Middle frontal gyrus (tissue), 1 donor: Measurements from ENCODE around the gene P2RX2.

Source experiments
- DNase-seq: peaks from one replicate; pipeline ENCODE4 v3.0.0-alpha.2; 2015; ENCODE audit warnings: low spot score; ENCODE audit errors: extremely low spot score

The P2RX2 gene

DNA sequence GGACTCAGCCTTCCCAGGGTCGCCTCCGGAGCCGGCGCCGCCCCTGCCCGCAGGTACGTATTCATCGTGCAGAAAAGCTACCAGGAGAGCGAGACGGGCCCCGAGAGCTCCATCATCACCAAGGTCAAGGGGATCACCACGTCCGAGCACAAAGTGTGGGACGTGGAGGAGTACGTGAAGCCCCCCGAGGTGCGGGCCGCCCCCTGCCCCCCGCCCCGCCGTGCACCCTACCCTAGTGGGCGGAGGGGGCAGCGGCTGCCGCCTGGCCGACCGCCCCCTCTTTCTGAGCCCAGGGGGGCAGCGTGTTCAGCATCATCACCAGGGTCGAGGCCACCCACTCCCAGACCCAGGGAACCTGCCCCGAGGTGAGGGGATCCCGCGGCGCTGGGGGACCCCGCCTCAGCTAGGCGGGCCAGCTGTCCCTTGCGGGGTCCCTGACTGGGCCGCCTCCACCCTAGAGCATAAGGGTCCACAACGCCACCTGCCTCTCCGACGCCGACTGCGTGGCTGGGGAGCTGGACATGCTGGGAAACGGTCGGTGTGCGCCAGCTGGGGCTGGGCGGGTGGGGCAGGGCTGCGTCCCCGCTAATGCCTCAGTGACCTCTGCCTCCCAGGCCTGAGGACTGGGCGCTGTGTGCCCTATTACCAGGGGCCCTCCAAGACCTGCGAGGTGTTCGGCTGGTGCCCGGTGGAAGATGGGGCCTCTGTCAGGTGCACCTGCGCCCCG lies 973 bp downstream of the P2RX2 start:
- DNase-seq, result no peak

DNA sequence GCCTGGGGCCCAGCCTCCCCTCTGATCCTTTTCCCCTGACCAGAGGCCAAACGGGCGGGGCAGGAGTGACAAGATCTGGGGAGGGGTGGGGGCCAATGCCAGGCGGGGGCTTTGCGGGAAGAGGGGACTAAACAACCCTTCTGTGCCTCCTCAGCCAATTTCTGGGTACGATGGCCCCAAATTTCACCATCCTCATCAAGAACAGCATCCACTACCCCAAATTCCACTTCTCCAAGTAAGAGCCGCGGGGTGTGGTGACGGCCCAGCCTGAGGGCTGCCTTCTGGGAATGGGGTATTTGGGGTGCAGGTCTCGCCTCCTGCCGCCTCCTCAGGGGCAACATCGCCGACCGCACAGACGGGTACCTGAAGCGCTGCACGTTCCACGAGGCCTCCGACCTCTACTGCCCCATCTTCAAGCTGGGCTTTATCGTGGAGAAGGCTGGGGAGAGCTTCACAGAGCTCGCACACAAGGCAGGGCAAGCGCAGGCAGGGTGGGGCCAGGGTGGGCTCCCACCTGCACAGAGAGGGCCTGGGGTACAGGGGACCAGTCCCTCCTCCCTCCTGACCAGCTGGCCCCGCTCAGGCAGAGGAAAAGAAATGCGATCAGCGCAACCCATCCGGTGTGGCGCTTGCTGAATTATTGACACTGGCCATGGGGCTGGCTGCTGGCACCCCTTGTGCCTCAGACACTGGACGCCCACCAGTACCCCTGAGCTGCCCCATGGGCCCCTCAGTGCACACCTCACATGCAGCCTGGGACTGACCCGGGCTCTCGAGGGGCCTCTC lies 1.7 kb downstream of the P2RX2 start:
- no peak for DNase-seq

DNA sequence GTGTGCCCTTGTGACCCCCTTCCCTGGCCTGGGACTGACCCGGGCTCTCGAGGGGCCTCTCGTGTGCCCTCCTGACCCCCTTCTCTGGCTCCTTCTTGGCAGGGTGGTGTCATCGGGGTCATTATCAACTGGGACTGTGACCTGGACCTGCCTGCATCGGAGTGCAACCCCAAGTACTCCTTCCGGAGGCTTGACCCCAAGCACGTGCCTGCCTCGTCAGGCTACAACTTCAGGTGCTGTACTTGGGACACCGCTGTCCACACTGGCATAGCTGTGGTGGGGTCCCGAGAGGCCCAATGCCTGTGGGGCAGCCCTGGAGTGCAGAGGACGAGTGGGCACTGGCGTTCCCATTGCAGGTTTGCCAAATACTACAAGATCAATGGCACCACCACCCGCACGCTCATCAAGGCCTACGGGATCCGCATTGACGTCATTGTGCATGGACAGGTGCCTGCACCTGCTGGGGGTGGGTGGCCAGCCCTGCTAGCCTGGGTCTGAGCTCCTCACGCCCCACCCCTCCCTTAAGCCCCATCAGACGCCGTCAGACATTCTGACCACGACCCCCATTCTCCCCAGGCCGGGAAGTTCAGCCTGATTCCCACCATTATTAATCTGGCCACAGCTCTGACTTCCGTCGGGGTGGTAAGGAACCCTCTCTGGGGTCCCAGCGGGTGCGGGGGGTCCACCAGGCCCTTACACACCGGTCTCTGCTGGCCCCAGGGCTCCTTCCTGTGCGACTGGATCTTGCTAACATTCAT lies 2.5 kb downstream of the P2RX2 start:
- no peak for DNase-seq

DNA sequence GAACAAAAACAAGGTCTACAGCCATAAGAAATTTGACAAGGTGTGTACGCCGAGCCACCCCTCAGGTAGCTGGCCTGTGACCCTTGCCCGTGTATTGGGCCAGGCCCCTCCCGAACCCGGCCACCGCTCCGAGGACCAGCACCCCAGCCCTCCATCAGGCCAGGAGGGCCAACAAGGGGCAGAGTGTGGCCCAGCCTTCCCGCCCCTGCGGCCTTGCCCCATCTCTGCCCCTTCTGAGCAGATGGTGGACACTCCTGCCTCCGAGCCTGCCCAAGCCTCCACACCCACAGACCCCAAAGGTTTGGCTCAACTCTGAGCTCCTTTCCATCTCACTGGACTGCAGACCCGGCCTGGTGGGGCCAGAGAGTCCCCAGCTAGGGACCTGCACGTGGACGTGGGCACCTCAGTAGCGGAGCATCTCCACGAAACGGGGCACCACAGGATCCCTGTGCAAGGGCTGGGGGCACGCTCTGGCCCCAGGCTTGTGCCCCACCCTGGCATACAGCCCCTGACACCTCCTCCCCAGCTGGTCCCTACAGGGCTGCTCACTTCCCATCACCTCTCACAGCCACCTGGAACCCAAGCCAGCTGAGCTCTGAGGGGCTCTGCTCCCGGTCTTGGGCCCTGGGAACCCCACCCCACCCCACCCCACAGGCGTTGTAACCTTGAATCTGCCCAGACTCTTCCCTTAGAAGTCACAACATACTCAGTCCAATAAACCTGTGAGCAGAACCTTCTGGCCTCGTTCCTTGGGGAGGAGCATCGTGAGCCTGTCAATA lies 3.3 kb downstream of the P2RX2 start:
- no peak for DNase-seq

DNA sequence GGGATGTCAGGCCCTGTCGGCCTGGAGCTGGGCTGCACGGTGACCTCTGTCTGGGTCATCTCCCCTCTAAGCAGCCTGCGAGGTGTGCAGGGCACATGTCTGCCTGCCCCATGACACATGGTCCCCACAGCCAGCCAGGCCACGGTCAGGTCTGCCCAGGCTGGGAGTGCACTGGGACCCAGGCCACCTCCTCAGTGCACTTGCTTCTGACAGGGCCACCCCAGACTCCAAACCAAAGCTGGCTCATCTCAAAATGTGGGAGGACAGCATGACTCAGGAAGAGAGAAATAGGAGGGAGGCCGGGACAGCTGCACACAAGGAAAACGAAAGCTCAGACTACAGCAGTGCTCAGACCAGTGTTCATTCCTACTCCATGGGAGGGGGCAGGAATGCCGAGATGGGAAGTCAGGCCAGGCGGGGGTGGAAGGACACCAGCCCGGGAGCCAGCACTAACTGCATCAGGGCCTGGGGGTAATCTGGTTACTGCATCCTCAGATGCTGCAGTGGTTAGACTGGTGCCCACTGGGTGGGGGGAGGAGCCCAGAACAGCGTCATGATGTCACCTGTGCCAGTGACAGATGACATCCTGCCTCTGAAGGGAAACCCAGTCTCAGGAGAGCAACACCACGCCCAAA lies 4.0 kb downstream of the P2RX2 start:
- DNase-seq, result peak; percentile 5

DNA sequence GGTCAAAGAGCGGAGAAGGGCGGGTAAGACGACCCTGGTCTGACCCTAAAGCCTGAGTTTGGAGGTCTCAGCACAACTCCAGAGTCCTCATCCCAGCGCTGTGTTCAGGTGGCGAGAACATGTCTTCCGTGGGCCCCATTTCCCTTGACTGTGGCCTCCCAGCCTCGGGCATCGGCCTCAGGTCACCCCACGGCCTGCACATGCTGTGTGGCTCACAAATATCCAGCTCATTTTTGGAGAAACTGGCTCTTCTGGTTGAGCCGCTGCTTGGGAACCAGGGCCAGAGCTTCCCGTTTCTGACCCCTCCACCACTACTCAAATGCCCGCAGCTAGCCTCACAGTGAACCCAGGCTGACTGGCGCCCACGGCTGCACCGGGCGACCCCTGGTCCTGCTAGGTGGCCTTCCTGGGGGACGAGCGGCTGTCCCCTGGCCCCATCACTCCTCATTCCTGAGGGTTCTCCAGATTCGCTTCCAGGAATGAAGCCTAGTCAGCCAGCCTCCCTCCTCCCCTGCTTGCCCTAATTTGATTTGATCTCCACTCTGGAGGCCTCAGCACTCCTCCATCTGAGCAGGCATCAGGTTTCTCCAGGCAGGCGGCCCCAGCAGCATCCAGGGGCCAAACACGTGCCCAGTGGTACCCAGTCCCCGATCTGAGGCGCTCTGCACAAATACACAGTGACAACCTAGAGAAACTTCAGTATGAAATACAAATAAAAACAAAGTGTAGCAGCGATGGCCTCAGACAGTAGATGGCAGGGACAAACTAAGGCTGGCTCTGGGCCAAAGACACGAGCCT lies 4.7 kb downstream of the P2RX2 start:
- no peak for DNase-seq

DNA sequence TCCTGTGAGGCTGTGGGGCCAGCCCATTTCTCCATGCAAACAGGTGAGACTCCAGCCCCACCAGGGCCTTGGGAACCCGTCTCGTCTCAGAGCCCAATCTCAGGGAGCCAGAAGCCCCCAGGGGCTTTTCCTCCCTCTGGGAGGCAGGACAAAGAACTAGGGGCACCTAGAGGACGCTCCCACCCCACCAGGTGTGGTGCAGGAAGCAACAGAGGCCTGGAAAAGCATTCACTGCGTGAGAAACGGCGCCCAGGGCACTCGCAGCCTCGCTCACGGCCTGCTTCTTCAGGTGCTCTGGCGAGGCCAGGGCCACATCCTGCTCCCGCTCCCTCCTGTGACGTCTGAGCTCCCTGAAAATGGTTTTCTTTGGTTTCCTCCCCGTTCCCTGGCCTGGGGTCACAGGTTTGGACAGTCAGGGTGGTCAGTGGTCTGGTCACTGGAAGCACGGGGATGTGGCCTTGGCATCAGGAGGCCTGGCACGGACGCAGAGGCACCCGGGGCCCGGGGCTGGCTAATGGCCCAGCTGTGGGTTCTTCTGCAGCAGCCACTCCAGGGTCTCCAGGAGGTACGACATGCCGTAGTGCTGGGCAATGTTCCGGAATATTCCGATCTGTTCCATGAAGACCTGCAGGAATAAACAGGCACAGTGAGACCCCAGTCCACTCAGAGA lies 5.7 kb downstream of the P2RX2 start:
- DNase-seq, result no peak

DNA sequence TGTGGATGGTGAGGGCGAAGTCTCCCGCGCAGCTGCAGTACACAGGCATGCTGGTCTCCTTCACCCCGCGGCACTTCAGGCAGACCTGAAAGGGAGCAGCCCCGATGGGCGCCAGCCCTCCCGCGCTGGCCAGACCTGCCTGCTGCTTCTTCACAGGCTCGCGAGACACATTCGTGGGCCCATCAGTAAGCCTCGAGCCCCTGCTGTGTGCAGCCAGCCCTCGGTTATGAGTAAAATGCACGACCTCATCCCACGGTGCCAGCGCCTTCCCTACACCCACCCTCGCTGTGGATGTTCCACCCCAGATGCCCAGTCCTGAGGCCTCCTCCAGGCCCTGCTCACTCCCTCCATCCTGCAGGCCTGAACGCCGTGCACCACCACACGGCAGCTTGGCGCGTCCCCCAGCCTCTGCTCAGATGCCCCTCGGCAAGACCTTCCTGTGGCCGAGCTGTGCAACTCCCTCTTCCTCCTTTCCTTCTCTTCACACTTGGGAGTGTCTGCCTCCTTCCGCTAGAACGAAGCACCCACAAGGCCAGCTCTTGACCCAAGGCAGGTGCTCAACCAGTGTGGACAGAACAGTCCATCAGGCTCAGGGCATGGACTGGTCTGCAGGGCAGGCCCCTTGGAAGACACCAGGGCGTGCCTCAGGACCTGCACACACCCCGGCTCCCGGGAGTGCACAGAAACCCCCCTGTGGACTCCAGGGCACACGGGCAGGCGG lies 6.5 kb downstream of the P2RX2 start:
- no peak for DNase-seq

DNA sequence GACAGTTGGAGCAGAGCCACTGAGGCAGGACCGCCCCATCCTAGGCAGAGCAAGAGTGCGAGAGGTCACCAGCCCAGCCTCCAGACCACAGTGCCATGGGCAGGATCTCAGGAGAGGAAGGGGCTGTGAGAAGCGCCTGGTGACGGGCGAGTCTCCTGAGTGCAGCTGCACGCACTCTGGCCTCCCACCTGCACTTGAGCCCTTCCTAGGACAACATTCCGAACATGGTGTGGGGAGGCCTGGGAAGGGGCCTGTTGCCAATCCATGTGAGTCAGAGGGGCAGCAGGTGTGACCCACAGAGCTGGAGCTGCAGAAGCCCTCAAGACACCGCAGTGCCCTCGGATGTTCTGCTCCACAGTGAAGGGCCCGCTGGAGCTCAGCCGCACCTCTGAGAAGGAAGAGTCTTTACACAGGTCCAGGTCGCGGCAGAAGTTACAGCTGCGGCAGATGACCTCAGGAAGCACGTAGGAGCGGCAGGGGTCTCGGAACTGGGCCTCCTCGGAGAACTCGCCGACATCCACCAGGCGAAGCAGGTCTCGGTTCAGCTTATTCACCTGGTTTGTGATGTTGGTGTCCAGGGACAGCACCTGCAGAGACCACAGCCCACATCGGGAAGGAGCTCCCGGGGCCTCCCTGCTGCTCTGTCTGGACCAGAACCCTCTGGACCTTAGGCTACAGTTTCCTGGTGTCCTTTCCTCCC lies 7.3 kb downstream of the P2RX2 start:
- DNase-seq, result no peak

DNA sequence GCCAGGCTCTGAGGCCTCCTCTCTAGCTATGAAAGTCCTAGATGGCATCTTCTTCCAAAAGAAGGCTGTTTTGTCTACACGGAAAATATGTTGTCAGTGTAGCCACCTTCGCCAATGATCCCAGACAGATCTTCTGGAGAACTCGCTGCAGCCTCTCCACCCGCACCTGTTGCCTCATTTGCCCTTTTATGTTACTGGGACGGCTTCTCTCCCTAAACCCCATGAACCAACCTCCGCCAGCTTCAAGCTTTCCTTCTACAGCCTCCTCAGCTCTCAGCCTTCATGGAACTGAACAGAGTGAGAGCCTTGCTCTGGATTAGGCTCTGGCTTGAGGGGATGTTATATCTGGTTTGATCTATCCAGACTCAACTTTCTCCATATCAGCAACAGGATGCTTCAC lies 10.8 kb downstream of the P2RX2 start:
- no peak for DNase-seq

DNA sequence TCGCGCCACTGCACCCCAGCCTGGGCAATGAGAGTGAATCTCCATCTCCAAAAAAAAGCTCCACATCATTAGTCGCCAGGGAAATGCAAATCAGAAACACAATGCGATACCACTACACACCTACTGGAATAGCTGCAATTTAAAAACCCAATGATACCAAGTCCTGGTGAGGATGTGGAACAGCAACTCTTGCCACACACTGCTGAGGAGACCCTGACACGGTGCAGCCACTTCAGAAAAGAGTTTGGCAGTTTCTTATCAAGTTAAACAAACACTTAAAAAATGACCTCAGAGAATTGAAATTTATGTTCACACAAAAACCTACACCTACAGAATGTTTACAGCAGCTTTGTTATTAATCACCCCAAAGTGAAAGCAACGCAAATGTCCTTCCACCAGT lies 12.1 kb downstream of the P2RX2 start:
- DNase-seq, result no peak

DNA sequence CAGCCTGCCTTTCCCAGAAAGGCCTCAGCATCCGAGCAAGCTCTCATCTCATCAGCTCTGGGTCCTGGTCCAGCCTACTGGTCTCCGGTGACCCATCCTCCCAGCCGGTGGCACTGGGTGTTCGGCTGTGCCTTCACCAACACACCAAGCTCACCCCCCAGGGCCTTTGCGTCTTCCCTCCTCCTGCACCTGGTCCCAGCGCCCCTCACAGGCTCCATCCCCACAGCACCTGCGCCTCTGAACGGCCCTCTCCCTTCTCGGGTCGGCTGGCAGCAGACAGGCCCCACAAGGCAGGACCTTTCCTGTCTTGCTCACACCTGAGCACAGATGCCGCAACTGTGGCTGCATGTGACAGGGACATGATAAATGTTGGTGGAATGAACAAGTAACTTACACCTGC lies 13.1 kb downstream of the P2RX2 start:
- no peak for DNase-seq

DNA sequence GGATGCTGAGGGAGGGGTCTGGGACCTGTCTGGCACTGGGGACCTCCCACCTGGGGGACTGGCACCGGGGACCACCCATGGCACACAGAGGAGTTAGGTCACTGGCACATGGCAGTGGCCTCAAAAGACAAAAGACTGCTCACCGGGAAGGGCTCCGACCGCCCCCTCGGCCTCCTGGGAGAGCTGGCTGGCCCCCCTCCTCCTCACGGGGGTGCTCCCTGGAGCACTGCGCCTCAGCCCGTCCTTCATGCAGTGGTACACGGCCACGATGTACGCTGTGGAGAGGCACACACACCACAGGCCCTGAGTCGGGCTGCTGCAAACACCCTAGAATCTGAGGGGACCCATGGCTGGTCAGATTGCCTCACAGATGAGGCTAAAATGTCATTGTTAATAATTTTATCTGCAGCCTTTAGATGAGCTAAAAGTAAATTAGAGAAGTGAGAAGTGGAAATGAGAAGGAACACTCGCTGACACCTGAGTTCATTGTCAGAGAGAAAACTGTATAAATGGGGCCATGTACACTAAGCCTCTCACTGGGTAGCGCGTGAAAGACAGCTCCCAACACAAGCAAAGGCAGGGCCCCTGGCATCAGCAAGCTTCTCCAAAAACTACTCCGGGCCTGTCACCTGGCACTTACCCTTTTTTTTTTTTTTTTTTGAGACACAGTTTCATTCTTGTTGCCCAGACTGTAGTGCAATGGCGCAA lies 14.1 kb downstream of the P2RX2 start:
- no peak for DNase-seq

DNA sequence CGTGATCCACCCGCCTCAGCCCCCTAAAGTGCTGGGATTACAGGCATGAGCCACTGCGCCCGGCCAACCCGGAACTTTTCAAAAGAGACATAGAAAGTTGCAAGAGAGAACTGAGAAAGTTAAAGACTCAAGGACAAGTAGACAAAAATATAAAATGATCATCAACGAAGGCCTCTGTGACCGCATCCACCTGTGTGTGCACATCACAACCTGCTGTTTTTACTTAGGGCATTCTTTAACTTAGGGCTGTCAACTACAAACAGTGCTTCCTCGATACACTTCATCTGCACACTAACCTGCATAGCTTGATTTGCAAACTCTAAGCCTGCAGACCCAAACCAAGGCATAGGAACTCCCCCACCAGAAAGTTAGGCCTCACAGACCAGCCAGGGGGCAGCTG lies 14.8 kb downstream of the P2RX2 start:
- DNase-seq, result no peak

DNA sequence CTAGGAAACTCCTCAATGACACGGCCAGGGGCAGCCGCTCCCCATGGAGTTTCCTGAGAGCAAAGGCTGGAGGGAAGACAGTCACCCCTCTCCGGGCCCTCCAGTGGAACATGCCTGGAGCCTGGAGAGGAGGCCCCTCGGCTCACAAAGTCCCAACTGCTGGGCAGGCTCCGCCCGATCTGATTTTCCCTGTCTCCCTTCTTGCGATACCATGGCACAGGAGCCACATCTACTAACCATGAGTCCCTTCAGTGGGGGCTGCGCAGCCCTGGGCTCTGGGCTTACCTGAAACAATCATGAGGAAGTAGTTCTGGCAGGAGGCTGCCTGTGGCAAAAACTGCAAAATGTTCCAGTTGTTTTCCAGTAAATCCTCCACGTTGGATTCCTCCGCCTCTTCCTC lies 15.3 kb downstream of the P2RX2 start:
- no peak for DNase-seq

DNA sequence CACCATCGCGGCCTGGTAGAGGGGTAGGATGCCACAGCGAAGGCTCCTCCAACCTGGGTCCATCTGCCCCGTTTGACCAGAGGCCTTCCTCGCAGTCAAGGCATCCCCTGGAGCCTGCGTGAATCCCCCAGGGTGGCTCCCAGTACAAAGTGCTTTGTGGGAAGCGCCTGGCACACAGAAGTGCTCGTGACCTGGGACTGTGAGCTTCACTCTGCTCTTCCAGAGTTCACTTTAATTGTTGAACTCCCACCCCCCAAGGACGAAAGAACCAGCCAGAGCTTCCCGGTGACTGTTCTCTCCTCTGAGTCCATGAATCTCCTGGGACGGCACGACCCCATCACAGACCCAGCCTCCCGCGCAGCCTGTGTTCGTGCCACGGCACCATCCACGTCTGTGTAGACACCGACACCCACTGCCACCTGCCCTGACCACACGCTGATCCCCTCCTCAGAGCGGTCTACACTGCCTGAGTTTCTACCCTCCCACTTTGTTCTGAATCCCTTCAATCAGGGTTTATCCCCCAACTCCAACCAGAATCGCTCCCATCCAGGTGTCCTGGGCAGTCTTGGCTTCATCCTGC lies 15.9 kb downstream of the P2RX2 start:
- DNase-seq, result no peak
